GM18873 (cell line): ENCODE results near the gene GRM1.

ENCODE experiments used
- ATAC-seq: cut with Tn5 transposase; IDR thresholded peaks from one replicate; pipeline ENCODE4 v1.9.1; 2021; ENCODE audit warnings: mild to moderate bottlenecking, moderate library complexity, moderate number of reproducible peaks; ENCODE audit not compliant: unreplicated experiment, low FRiP score

GRM1 gene

DNA sequence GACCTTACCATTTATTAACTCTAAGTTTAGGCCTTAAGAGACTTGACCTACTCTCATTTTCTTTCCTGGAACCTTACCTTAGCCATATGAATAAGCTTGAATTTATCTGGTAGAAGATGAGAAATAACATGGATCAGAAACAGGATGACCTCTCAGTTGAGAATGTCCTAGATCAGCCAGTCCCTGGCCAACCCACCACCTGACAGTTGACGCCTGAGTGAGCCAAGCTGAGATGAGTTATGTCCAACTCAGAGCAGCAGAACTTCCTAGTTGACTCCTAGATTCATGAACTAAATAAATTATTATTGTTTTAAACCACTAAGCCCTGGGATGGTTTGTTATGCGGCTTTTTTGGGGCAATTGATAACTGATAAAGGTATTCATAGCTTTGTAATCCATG lies 281.8 kb downstream of the GRM1 start:
- no peak for ATAC-seq

DNA sequence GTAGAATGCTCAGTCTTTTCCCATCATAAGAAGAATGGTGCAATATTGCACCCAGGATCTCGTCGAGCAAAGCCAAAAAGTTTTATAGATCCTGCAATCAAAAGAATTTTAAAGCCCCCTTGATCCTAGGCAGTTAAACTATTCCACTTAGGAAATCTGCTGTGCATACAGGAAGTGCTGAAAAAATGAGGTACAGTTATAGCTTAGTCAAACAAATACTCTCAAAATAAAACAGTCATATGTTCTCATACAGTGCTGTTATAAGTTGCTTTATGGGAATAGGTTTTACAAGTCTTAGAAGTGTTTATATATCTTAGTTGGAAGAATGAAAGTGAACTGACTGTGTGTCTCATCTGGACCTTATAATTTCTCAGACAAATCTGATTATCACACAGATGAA lies 282.2 kb downstream of the GRM1 start:
- no peak for ATAC-seq

DNA sequence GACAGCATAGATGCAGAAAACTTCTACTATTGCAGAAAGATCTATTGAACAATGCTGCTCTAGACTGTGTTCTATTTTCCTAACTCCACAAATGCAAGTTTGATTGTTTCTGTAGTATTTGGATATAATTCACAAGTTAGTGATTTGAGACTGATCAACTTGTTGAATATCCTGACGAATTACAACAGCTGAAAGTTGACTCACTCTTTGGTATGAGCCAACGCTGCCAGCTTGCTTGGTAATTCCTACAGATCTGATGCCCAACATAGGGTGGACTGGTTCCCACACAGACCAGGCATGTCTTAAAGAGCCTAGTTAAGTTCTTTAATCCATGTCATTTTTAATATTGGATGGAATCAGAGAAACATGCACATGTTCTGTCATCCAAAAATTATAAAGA lies 283.7 kb downstream of the GRM1 start:
- no peak for ATAC-seq

DNA sequence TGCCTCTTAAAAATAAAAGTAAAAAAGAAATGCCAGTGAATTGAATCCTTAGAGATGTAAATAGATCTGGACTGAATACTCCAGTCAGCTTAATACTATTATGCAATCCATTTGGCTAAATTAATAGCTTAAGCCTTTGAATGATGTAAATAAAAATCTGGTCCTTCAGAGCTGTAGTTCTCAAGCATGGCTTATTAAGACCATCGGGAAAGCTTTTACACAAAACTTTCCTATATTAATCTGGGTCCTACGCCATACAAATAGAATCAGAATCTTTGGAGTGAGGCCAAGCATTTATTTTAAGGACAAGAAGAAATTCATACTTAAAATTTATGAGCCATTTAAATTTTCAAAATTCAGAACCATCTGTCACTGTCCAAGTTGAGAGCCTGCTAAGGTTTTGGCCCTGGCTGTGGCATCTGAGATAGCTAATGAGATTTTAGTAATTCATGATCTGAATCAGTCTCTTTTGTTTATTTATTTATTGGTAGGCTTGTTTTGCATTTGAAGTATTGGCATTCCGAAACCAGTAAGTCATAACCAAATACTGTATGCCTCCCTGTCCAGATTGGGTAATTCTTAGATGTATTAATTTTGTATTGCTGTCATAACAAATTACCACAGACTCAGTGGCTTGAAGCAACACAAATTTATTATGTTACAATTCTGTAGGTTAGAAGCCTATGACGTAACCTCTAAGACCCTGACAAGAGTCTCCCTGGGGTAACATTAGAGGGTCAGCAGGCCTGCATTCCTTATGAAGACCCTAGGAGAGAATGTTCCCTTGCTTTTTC lies 286.7 kb downstream of the GRM1 start:
- no peak for ATAC-seq

DNA sequence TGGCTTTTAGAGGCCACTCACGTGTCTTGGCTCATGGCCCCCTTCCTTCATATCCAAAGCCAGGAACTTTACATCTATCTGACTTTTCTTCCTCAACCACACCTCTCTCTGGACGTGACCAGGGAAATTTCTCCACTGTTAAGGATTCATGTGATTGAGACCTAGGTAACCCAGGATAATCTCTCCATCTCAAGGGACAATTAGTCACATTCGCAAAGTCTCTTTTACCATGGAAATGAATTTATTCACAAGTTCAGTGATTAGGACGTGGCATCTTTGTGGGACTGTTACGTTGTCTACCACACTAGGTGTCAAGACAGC lies 287.3 kb downstream of the GRM1 start:
- ATAC-seq = no peak

DNA sequence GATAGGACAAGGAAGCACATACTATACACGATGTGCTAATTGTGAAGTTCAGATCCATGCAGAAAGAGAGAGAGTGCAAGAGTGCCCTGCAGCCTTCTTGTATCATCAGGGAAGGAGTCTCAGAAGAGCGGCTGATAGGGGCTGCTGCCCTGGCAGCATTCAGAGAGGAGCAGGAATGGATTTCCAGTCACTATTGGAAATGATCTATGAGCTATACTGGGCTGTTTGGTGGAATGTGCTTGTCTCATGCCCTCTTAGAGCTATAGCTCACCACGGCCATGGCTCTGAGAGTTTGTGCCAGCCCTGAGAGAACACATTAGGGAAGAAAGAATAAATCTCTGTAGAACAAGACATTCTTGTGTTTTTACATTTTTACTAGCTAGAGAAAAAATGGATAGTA lies 302.2 kb downstream of the GRM1 start:
- no peak for ATAC-seq

DNA sequence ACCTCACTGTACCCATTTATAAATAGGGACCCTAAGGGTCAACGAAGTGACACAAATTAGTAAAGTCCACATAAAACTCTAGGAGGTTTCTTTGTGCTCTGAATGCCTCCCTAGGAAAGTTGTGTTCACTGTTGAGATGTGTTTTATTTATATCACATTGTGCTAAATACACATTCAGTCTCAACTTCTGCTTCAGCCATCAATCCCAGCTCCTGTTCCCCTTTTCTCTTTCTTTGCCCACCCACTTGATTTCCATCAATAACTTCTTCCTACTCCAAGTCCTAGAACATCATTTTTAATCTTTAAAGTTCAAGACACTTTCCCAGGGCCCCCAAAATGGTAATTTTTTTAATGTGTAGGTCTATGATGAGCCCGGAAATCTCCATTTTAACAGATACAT lies 306.5 kb downstream of the GRM1 start:
- no peak for ATAC-seq

DNA sequence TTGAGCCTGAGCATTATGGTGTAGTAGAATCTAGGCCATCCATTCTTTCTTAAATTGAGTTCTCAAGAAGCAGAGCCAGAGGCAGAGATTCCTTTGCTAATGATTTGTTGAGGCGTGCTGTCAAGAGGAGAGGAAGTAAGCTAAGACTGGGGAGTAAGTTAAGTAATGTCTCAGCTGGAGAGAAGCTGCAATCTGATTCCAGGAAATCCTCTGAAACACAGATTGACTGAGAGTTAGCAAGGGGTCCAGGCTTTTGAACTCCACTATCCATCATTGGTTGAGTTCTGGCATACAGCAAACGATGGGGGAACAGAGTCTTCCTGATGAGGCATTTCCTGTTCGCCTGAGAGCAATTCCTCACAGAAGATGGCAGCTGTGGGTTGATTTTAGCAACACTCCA lies 307.3 kb downstream of the GRM1 start:
- no peak for ATAC-seq

DNA sequence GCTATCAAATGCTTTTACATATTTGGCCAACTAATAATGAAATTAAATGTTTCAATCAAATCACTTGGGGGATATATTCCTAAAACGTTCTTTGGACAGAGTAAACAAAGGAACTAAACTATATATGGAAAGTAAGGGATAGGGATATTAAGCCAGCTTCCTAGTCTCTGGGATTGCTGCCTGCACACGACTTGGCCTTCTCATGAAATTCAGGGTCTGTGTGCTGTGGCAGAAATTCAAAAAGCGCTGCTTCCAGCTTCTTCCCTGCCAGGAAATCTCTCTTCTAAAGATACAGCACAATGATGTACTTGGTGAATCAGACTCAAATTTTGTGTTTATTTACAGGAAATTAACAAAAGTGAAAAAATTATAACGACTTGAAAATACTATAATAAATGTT lies 308.5 kb downstream of the GRM1 start:
- ATAC-seq = no peak

DNA sequence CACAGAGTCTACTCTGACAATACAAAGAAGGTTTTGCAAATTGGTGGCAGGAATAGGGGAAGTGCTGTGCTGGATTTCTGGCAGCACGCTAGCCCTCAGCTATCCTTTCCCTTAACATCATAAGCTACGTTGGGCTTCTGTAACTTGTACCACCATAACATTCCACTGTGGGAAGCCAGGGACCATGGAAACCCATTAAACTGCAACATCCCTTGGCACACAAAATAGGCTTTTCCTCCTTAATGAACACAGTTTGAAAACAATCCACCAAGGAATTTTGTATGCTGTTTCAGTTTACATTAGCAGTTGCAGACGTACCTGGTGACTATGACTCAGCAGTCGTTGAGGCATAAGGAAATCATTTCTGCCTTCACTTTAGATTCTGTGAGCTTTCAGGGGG lies 310.9 kb downstream of the GRM1 start:
- no peak for ATAC-seq

DNA sequence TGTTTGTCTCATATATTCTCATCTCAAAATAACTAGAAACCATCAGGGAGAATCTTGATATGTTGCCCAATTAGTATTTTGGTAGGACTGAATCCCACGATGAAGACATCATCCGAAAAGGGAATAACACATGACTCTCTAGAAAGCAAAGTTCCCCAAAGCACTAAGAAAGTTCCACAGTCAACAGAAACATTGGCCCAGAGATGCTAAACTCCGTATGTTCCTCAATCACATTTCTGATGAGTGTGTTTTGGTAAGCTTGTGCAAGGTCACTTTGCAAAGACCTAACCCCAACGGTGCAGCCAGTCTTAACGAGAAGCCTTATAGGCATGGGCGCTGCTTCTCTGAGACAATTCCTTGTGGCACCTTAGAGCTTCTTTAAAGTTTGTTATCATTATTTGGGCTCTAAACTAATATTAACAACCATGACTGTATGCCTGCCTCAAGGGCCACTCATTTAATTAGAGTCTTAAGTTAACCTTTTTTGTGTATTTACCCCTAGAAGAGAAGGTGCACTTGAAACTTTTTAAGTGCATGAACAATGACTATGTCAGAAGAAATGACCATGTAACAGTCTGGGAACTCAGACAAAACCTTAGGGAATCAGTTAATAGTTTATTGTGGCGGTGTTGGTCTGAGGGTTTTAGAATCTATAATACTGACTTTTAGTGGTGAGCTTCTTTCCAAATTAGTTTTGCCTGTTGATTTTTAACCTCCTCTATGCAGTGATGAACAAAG lies 312.8 kb downstream of the GRM1 start:
- no peak for ATAC-seq

DNA sequence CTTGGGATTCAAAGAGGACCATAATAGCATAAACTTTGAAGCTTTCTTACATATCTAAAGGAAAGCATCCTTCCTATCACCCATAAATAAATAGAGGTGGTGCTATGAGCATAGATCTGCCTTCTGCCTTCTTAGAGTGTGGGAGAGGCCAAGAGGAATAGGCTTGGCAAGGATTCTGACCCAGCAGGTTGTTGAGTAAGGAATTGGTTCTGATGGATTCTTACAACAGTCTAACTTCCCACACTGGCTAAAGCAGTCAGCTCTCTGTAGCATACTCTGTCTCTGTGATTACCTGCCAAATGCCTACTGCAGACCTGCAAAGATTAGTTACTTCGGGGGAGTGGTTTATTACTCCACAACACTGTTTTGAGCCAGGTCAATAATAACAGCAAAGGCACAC lies 316.7 kb downstream of the GRM1 start:
- no peak for ATAC-seq

DNA sequence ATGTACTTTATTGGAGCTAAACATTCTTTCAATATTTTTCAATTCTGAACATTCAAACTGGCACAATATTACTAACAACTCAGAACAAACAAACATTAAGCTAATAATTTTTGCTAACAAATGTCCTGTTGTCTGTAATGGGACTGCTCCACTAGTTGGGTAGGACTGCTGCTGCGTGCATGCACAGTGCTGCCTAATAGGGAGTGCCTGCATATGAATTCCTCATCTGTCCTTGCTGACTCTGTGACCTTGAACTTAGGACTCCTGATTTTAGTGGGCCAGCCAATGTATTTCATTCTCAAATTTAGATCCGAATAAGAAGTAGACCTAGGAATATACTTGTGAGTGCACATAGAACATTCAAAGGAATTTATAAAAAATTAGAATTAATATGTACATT lies 318.2 kb downstream of the GRM1 start:
- no peak for ATAC-seq

DNA sequence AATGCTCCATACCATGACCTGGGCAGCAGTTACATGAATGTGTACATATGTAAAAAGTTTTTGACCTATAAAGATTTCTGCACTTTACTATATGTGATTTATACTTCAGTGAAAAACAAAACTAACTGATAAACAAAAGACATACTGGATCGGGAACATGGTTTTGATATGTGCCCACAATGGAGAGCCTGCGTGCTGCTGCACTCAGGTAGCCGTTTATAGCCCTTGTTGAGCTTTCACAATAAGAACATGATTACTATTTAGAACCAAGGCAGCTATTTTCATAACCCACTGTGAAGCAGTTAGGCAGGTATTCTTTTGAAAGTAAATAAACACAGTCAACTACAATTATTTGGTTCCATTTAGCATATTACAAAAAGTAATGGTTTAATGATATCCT lies 318.8 kb downstream of the GRM1 start:
- ATAC-seq = no peak

DNA sequence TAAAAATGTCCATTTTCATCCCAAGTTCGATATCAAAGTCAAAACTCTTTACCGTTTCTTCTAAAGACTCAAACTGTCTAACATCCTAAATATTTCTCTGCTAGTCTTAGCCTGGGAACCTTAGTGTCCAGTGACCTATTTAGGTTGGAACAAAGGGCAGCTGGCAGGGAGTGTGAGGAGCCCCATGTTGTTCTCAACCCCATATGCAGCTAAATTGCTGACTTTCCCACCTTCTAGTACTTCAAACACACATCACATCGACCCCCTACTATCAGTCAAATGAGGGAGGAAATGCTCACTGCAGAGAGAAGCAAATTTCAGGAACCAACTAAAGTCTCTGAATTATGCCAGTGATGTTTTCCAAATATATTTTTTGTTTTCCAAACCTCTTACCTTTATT lies 322.2 kb downstream of the GRM1 start:
- ATAC-seq = no peak

DNA sequence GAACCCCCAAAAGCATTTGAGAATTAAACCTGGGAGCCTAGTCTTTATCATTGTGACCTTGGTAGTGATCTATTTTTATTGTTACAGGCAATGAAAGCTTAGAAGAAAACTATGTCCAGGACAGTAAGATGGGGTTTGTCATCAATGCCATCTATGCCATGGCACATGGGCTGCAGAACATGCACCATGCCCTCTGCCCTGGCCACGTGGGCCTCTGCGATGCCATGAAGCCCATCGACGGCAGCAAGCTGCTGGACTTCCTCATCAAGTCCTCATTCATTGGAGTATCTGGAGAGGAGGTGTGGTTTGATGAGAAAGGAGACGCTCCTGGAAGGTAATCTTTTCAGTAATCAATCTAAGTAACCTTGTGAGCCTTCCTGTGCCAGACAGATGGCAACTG lies 323.3 kb downstream of the GRM1 start:
- ATAC-seq = no peak

DNA sequence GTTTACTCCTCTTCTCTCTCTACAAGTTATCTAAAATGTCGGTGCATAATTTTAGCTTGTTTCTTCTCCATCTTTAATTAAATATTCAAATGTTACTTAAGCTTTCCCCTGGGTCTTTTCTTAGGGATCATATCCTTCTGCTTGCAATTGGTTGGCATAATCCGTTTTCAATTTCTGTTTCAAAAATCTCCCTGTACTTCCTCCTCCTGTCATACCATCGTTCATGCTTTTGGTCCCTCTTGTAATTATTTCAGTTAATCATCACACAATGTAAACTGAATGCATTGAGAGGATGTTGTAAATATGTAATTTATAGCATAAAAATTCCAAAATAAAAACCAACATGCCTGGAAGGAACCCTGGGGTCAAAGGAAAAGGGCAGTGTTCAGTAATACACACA lies 325.6 kb downstream of the GRM1 start:
- ATAC-seq = no peak

DNA sequence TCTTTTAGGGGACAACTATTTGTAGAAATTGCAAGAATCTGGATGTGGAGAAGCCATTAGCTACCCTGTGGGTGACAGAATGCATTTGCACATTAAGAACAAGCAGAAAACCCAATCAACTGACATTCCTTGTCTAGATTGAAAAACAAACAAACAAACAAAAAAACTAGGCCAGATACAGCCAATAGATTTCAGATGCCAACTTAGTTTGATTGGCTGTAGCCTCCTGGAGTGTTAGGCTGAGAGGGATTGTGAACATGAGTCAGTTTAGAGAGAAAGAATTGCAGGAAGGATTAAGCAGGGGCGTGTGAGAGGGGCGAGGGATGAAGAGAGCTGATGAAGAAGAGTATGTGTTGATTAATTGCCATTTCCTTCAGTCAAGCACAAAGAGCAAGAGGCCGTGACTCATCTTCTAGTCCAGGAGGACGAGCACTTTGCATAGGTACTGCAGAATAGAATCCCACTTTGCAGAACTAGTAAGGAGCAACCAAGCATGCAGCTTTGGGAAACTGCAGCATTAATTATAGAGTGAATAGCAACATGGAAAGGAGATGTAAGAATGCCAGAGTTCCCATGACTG lies 326.7 kb downstream of the GRM1 start:
- ATAC-seq = no peak

DNA sequence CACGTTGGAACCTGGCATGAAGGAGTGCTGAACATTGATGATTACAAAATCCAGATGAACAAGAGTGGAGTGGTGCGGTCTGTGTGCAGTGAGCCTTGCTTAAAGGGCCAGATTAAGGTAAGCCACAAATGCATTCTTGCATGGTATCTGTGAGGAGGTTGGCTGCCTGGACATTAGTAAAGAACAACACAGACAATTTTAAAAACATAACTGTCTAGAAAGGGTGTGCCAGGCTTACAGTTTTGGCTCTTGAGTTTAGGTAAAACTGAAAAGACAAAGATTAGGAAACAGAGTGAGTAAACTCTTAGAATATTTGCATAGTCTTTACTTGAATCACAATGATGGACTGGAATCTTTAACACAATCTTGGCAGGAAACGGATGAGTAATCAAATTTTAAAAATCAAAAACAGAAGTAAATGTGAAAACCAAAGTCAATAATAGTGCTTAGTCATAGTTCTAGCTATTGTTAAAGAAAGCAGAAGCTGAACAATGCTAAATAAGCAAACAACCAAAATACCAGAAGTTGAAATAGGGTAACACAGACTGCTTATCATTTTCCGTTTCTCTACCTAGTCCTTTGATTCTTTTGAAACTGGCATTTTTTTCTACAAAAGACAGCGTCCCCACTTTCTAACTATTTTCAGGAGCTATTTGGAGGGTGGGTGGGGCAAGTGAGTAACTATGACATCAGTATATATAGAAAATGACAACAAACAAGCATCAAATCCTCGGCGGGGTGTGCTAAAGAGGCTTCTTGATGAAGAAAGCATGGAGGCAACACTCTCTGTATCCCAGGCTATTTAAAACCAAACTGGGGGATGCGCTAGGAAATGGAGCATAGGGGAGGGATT lies 328.9 kb downstream of the GRM1 start:
- peak; percentile 60 for ATAC-seq

DNA sequence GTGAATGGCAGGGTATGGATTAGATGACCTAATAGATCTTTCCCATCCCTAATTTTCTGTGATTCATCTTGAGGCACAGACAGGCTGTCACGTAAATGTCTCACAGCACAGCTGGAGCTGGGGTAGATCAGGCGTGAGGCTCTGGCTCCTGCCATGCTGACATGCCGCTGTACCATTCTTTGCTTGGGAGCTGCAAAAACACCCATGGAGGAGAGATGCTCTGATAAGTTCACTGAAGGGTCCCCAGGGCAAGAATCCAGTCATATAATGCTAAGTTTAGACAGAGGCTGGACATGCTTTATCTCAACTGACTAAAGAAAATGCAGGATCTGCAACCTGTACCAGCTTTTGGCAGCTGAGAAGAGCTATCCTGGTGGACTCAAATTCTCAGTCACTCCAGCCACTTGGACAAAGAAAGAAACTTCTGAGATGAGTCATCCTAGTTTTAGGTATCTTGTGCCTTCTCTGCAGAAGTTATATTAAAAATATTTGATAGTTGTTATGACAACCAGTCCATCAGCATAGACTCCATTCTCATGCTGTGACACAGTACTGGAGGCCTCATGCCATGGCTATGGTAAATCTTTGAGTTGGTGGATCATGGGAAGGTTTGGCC lies 329.7 kb downstream of the GRM1 start:
- ATAC-seq = no peak

DNA sequence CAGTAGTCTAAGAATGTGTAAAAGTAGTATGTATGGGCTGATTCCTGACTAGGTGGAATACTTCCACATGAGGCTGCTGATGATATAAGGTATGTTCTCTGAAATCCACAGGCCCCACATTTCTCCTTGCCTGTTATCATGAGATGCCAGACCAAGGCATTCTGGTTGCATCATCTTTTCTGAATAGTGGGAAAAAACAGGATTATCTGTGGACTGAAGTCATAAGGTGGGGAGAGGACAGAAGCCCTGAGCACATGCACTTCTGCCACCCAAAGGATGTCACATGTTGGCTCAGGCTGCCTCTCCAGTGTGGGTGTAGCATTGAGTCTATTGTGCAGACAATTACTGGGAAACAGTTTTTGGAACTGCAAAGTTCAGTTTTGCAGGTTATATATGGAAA lies 330.3 kb downstream of the GRM1 start:
- no peak for ATAC-seq
